Right lobe of liver (tissue), 6 donors: ENCODE data around the gene USP7. TPM values are rescaled to one million over a fixed set of nuclear protein-coding genes. Genes with fewer than 3 reads are reported as not detected.

Experiments used
- ATAC-seq, 4 donors: fragments of 200-7000 bp; cut with Tn5 transposase; one replicate each; pipeline ENCODE4 v1.9.1; 2020; ENCODE audit warnings: mild to moderate bottlenecking in 4 of 4, moderate library complexity in 4 of 4
- DNase-seq, 3 donors: peaks; one replicate each; pipeline ENCODE4 v3.0.0-alpha.2; 2020
- H3K27ac ChIP-seq, 3 donors: fragments of 200-600 bp; one replicate each; pipeline ENCODE4 v1.8.0; 2022
- H3K27me3 ChIP-seq, 2 donors: fragments of 200-600 bp; one replicate each; pipeline ENCODE4 v1.8.0; 2022
- H3K36me3 ChIP-seq, 4 donors: fragments of 200-600 bp; sonication (generic) in 1 of 4; one replicate each; pipeline versions ENCODE4 v1.5.1 to v1.8.0; 2017 to 2022; ENCODE audit warnings: control low read depth in 1 of 4
- H3K4me1 ChIP-seq, 4 donors: fragments of 200-600 bp; sonication (generic) in 1 of 4; one replicate each; pipeline versions ENCODE4 v1.5.1 to v1.8.0; 2017 to 2022; ENCODE audit warnings: control low read depth in 1 of 4
- H3K4me3 ChIP-seq, 3 donors: fragments of 200-600 bp; one replicate each; pipeline ENCODE4 v1.8.0; 2022
- H3K9me3 ChIP-seq, 4 donors: fragments of 200-600 bp; sonication (generic) in 1 of 4; one replicate each; pipeline versions ENCODE4 v1.5.1 to v1.8.0; 2017 to 2022; ENCODE audit warnings: control low read depth in 1 of 4
- CTCF ChIP-seq, 4 donors: fragments of 200-600 bp in 3 of 4; fragments of 450-650 bp in 1 of 4; IDR thresholded peaks; one replicate each; pipeline versions ENCODE4 v1.5.1 to v1.8.0; 2016 to 2022; ENCODE audit warnings: antibody characterized with exemption in 4 of 4, mild to moderate bottlenecking in 2 of 4
- POLR2A ChIP-seq: fragments of 450-650 bp; IDR thresholded peaks from one replicate; pipeline ENCODE4 v1.6.1; 2017; ENCODE audit warnings: antibody characterized with exemption, mild to moderate bottlenecking
- WGBS: methylation state at CpG from one replicate; pipeline ENCODE4 v1.1.6; 2018; ENCODE audit warnings: low coverage, low lambda C conversion rate; ENCODE audit not compliant: insufficient coverage; ENCODE audit errors: missing lambda C conversion rate; 5-methylcytosine and 5-hydroxymethylcytosine counted together
- intact Hi-C, 2 donors: fragments of 100-400 bp; cut with DNase I; formaldehyde crosslinking; loops; one replicate each; pipeline versions ENCODE4 v1.11.2 to v1.14.1; 2022
- total RNA-seq, 6 experiments: library from RNA; depleted of rRNA in 2 of 6; stranded (reverse); fragments of >200 nt in 2 of 6; fragmentation: NEBNext Ultra II Directional in 3 of 6; extraction: Animal tissue kit (Norgen Biotek cat#: 25700) in 3 of 6; gene quantifications; one replicate each; pipeline versions ENCODE4 v1.1.0 to v1.2.4, GENCODE V29; 2016 to 2023
- donor health status: DM: no; HTN: yes; CAD: no.
- donor health status: DM: no; HTN: no; CAD: no.
- donor health status: DM: no; HTN: no; CAD: no.
- donor health status: DM: no; HTN: yes; CAD: no.
- donor health status: DM: no; HTN: yes; CAD: no.

The USP7 gene
- total RNA-seq, 6 experiments from 2014 or later = 46.8 to 55.8 (median 49.1) TPM

- intact Hi-C loops = loop anchor here (10.0 kb wide), 2 partner anchors 231 to 321 kb away; no protein-coding TSS in a partner anchor
- Histone ChIP-seq H3K36me3 (peaks cover 0 to 6% (median under 1%) of the 10 kb centered on the region in 4 donors), H3K9me3 (no peaks in the 10 kb centered on the region), H3K4me3 (no peak overlapping the region), H3K27ac (no peak overlapping the region), H3K4me1 (no peaks in the 10 kb centered on the region), H3K27me3 (no peaks in the 10 kb centered on the region)
- DNase-seq (peak in 2 of 3 donors; percentile 34 to 56), ATAC-seq (peak; percentile 43 to 56 (median 54))
- TF ChIP-seq CTCF (IDR thresholded peaks at IDR 0.05) = no peak
- TF ChIP-seq POLR2A = no peak
- WGBS = 18% methylated on average over 13 of the region's 20 CpGs
These were observed 77.8 kb downstream of the USP7 start for GRCh38 chr16:8885674-8886592.

DNA sequence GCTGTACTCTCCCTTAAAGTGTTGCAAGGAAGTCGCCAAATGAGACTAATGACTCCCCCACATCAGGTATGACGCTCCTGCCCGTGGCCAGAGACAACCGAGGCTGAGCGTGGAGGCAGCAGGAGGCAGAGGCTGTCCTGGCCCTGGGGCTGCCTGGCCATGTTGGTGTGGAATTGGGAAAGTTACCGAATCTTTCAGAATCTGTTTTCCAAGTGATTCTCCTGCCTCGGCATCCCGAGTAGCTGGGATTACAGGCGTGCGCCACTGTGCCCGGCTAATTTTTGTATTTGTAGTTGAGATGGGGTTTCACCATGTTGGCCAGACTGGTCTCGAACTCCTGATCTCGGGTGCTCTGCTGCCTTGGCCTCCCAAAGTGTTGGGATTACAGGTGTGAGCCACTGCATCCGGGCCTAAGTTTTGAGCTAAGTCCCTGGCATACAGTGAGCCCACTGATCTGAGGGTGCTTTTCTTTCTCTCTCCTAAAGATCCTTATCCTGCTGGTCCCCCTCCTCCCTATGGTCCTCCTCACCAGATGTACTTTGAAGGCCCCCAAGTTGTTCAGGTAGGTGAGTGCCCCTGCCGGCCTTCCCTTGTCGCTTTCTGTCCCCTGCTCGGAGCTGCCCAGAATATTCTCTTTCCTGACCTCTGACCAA, 80.9 kb downstream of the USP7 start:
- Histone ChIP-seq H3K9me3 (no peaks in the 10 kb centered on the region), H3K4me1 (peaks cover 0 to 3% (median 0%) of the 10 kb centered on the region in 4 donors), H3K27me3 (no peaks in the 10 kb centered on the region), H3K27ac (no peak overlapping the region), H3K4me3 (no peak overlapping the region), H3K36me3 (no peaks in the 10 kb centered on the region)
- peak in 2 of 3 donors; percentile 8 to 36 for DNase-seq
- 82% methylated on average over 5 of the region's 17 CpGs for WGBS
- TF ChIP-seq CTCF (IDR thresholded peaks at IDR 0.05) (no peak), POLR2A (no peak)
- intact Hi-C loops = loop anchor here (5.0 to 10.0 kb wide), 3 partner anchors 221 to 318 kb away; no protein-coding TSS in a partner anchor
- ATAC-seq = no peak

- peak in 2 of 3 donors; percentile 11 to 52 for DNase-seq
- Histone ChIP-seq H3K4me1 (peaks cover 0 to 3% (median 0%) of the 10 kb centered on the region in 4 donors), H3K4me3 (no peak within 1 kb of the TSS), H3K36me3 (no peaks in the 10 kb centered on the region), H3K27ac (no peak within 1 kb of the TSS), H3K27me3 (no peaks in the 10 kb centered on the region), H3K9me3 (no peaks in the 10 kb centered on the region)
- intact Hi-C loops = loop anchor here (5.0 to 10.0 kb wide), 3 partner anchors 220 to 317 kb away; no protein-coding TSS in a partner anchor
- TF ChIP-seq CTCF (IDR thresholded peaks at IDR 0.05) (no peak), POLR2A (no peak)
- whole genome bisulfite sequencing = 58% methylated on average over 2 of the region's 10 CpGs
- no peak for ATAC-seq
These were observed 81.6 kb downstream of the USP7 start, which contains the start of gene LITAFD for GRCh38 chr16:8882041-8882617. Gene LITAFD, plus strand, starts transcription at chr16:8882351. Its CDS starts 2,005 bp downstream, at chr16:8884356.

DNA sequence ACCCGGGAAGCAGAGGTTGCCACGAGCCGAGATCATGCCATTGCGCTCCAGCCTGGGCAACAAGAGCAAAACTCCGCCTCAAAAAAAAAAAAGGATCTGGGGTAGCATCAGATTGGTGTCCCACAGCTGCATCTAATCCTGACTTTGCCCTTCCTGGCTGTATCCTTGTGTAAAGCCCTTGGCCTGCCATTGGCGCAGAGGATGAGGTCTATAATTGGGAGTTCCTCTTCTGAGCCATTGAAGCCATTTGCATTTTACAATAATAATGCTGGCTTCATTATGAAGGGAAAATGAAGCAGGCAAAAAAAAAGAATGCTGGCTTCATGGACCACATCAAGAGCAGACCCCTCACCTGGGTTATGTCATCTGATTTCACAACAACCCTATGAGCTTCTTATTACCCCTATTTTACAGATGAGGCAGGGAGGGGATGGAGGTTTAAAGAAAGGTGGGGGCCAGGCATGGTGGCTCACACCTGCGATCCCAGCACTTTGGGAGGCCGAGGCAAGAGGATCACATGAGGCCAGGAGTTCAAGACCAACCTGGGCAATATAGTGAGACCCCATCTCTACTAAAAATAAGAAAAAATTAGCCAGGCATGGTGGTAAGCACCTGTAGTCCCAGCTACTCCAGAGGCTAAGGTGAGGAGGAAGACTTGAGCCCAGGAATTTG, 82.7 kb downstream of the USP7 start:
- WGBS = 82% methylated on average over 6 of the region's 8 CpGs

More for the DNA sequence above, 82.7 kb downstream of the USP7 start:
- ATAC-seq = no peak
- peaks cover 0 to 3% (median 0%) of the 10 kb centered on the region in 4 donors for H3K4me1 ChIP-seq
- H3K36me3 ChIP-seq = no peaks in the 10 kb centered on the region
- intact Hi-C loops = loop anchor here (5.0 to 10.0 kb wide), 3 partner anchors 219 to 316 kb away; no protein-coding TSS in a partner anchor
- no peak overlapping the region for H3K27ac ChIP-seq
- DNase-seq = peak in 1 of 3 donors; percentile 6
- H3K4me3 ChIP-seq = no peak overlapping the region
- TF ChIP-seq POLR2A (no peak), CTCF (IDR thresholded peaks at IDR 0.05) (no peak)
- H3K27me3 ChIP-seq = no peaks in the 10 kb centered on the region
- H3K9me3 ChIP-seq = no peaks in the 10 kb centered on the region
